MM.1S (cell line): ENCODE results near the gene CLDN19.

ENCODE experiments used
- EZH2 ChIP-seq: fragments of 300-600 bp; sonication (generic); optimal IDR thresholded peaks from 2 replicates; pipeline ENCODE3; 2017; ENCODE audit warnings: low read depth, mild to moderate bottlenecking, antibody characterized with exemption, low read length, mixed read lengths
- EZH2phosphoT487 ChIP-seq: fragments of 300-600 bp; sonication (generic); IDR thresholded peaks from 2 replicates; pipeline ENCODE4 v1.6.1; 2018; ENCODE audit warnings: antibody characterized with exemption, low read length
- TF ChIP-seq, protein P1 (sequence below): fragments of 300-600 bp; sonication (generic); IDR thresholded peaks from 2 replicates; pipeline ENCODE4 v1.5.1; 2016; ENCODE audit warnings: antibody characterized with exemption, low read length, mixed read lengths

DNA sequence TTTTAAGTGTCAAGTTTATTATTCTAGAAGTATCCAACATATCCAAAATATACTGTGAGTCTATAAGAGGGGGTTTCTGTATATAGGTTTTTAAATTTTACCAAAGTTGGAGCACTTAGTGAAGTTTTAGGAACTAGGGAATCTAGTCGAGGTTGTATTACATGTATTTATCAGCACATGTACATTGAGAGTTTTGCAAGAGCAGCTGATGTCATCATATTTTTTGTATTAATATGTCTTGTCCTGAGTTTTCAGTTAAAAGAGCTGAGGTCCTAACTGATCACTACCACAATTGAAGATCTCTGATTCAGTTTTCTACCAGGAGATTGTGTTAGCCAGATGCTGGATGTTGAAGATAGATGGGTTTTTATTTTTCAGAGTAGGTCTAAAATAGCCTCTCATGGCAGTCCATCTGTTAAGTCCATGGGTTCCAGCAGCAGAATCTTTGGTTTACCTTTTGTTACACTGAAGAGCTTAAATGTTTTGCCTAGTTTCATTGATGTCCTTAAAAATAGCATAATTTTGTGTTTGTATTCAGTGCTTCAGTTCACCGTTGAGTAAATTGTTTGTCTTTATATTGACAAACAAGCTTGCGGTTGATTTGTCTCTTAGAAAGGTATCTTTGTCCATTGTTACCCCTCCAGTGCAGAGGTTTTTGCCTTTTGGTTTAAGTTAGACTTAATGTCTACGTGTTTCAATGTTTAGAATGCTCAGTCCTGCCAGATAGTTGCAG lies 41.8 kb downstream of the CLDN19 start:
- TF ChIP-seq, protein P1, sequence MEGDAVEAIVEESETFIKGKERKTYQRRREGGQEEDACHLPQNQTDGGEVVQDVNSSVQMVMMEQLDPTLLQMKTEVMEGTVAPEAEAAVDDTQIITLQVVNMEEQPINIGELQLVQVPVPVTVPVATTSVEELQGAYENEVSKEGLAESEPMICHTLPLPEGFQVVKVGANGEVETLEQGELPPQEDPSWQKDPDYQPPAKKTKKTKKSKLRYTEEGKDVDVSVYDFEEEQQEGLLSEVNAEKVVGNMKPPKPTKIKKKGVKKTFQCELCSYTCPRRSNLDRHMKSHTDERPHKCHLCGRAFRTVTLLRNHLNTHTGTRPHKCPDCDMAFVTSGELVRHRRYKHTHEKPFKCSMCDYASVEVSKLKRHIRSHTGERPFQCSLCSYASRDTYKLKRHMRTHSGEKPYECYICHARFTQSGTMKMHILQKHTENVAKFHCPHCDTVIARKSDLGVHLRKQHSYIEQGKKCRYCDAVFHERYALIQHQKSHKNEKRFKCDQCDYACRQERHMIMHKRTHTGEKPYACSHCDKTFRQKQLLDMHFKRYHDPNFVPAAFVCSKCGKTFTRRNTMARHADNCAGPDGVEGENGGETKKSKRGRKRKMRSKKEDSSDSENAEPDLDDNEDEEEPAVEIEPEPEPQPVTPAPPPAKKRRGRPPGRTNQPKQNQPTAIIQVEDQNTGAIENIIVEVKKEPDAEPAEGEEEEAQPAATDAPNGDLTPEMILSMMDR, result no peak
- TF ChIP-seq EZH2phosphoT487 (no peak), EZH2 (no peak)
